ENCODE measurements around the gene DNAJC9.

GRCh38 chr10:73238990-73239566, 8.0 kb downstream of the DNAJC9 start:
- TF ChIP-seq CTCF (IDR thresholded peaks at IDR 0.05) (no peak), POLR2A (IDR thresholded peaks at IDR 0.05) (no peak)

All from thyroid gland (tissue), 4 donors.